ENCODE measurements around the gene SLC31A1. TPM values are rescaled to one million over a fixed set of nuclear protein-coding genes. Genes with fewer than 3 reads are reported as not detected.

SLC31A1 gene
- total RNA-seq, 4 donors from 2014 or later = 8.3 to 10.8 (median 8.9) TPM

GRCh38 chr9:113238859-113239232 lies 17.5 kb downstream of the SLC31A1 start:
- Histone ChIP-seq H3K27ac (replicated peaks in 1 of 4) (no peak overlapping the region), H3K36me3 (no peaks in the 10 kb centered on the region), H3K4me3 (no peak overlapping the region), H3K9me3 (no peaks in the 10 kb centered on the region), H3K4me1 (peaks cover 0 to 16% (median 1%) of the 10 kb centered on the region in 4 donors), H3K27me3 (no peaks in the 10 kb centered on the region)
- WGBS = 72% methylated on average over 4 of the region's 4 CpGs
- DNase-seq (ENCODE audit: extremely low spot score) = no peak
- intact Hi-C loops (cut with DNase I) = no loop called here
- no peak for TF ChIP-seq POLR2AphosphoS5 (IDR thresholded peaks at IDR 0.05)
- TF ChIP-seq, protein P1, sequence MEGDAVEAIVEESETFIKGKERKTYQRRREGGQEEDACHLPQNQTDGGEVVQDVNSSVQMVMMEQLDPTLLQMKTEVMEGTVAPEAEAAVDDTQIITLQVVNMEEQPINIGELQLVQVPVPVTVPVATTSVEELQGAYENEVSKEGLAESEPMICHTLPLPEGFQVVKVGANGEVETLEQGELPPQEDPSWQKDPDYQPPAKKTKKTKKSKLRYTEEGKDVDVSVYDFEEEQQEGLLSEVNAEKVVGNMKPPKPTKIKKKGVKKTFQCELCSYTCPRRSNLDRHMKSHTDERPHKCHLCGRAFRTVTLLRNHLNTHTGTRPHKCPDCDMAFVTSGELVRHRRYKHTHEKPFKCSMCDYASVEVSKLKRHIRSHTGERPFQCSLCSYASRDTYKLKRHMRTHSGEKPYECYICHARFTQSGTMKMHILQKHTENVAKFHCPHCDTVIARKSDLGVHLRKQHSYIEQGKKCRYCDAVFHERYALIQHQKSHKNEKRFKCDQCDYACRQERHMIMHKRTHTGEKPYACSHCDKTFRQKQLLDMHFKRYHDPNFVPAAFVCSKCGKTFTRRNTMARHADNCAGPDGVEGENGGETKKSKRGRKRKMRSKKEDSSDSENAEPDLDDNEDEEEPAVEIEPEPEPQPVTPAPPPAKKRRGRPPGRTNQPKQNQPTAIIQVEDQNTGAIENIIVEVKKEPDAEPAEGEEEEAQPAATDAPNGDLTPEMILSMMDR (IDR thresholded peaks at IDR 0.05) = no peak
- TF ChIP-seq POLR2A (IDR thresholded peaks at IDR 0.05; ENCODE audit: low read depth) = no peak
- no peak for TF ChIP-seq EP300 (IDR thresholded peaks at IDR 0.05)

DNA sequence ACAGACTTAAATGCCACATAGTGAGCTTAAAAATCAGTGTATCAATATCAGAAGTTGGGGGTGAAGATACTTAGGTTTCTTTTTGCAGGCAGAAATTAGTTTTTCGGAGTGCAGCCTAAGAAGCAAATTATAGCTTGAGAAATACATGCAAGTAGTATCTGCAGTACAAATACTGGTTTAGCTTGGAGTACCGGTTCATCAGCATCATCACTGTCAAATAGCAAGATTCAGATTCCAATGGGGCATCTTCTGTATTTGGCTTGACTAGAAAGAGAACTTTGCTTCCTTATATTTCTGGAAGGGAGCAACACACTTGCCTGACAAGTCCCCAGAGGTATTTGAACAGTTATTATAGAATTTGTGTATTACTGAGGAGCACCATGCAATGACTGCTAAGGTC lies 19.8 kb downstream of the SLC31A1 start:
- intact Hi-C loops (cut with DNase I) = no loop called here
- Histone ChIP-seq H3K4me3 (no peak overlapping the region), H3K27ac (replicated peaks in 1 of 4) (no peak overlapping the region), H3K9me3 (no peaks in the 10 kb centered on the region), H3K27me3 (no peaks in the 10 kb centered on the region), H3K36me3 (no peaks in the 10 kb centered on the region), H3K4me1 (peaks cover 0 to 16% (median 0%) of the 10 kb centered on the region in 4 donors)
- TF ChIP-seq POLR2A (IDR thresholded peaks at IDR 0.05; ENCODE audit: low read depth) (no peak), EP300 (IDR thresholded peaks at IDR 0.05) (no peak), POLR2AphosphoS5 (IDR thresholded peaks at IDR 0.05) (no peak)
- TF ChIP-seq, protein P1 (IDR thresholded peaks at IDR 0.05) = no peak
- WGBS = 98% methylated on average over 2 of the region's 2 CpGs
- no peak for DNase-seq (ENCODE audit: extremely low spot score)

- Histone ChIP-seq H3K36me3 (no peaks in the 10 kb centered on the region), H3K27me3 (no peaks in the 10 kb centered on the region), H3K4me3 (no peak overlapping the region), H3K4me1 (peaks cover 0 to 1% (median 0%) of the 10 kb centered on the region in 4 donors), H3K27ac (replicated peaks in 1 of 4) (no peak overlapping the region), H3K9me3 (no peaks in the 10 kb centered on the region)
- intact Hi-C loops (cut with DNase I) = no loop called here
- TF ChIP-seq POLR2AphosphoS5 (IDR thresholded peaks at IDR 0.05) (no peak), POLR2A (IDR thresholded peaks at IDR 0.05; ENCODE audit: low read depth) (no peak), EP300 (IDR thresholded peaks at IDR 0.05) (no peak)
- TF ChIP-seq, protein P1 (IDR thresholded peaks at IDR 0.05) = no peak
- DNase-seq (ENCODE audit: extremely low spot score) = no peak
- 94% methylated on average over 2 of the region's 2 CpGs for WGBS
These were observed 23.2 kb downstream of the SLC31A1 start for GRCh38 chr9:113244556-113244955.

- no peaks in the 10 kb centered on the region for H3K4me1 ChIP-seq
- H3K36me3 ChIP-seq = no peaks in the 10 kb centered on the region
- no peaks in the 10 kb centered on the region for H3K9me3 ChIP-seq
- no peak overlapping the region for H3K4me3 ChIP-seq
- DNase-seq (ENCODE audit: extremely low spot score) = no peak
- no peak overlapping the region for H3K27ac ChIP-seq (replicated peaks in 1 of 4)
- no peaks in the 10 kb centered on the region for H3K27me3 ChIP-seq
- no peak for TF ChIP-seq POLR2AphosphoS5 (IDR thresholded peaks at IDR 0.05)
- TF ChIP-seq, protein P1 (IDR thresholded peaks at IDR 0.05) = no peak
- no peak for TF ChIP-seq POLR2A (IDR thresholded peaks at IDR 0.05; ENCODE audit: low read depth)
- TF ChIP-seq EP300 (IDR thresholded peaks at IDR 0.05) = no peak
- intact Hi-C loops (cut with DNase I) = no loop called here
- 96% methylated on average over 4 of the region's 4 CpGs for WGBS
These were observed 24.6 kb downstream of the SLC31A1 start for GRCh38 chr9:113245894-113246293.

DNA sequence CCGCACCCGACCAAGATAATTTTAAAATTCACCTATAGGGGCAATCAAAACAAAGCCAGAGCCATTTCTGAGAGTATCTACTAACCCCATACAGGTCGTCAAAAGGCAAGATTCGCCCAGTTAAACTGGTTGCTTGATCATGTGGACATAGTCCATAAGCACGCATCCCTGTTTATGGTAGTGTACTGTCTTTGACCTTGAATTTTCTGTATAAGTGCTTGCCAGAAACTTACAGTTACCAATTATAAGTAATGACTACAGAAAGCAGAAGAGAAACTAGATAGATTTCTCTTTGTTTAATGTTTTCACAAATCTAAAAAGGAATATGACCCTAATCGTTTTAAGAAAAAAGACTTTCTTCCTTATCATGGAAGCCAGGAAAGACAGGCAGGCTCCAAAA lies 25.6 kb downstream of the SLC31A1 start:
- 91% methylated on average over 6 of the region's 6 CpGs for WGBS
- no peaks in the 10 kb centered on the region for H3K4me1 ChIP-seq
- no peaks in the 10 kb centered on the region for H3K36me3 ChIP-seq
- no peak overlapping the region for H3K27ac ChIP-seq (replicated peaks in 1 of 4)
- no peaks in the 10 kb centered on the region for H3K9me3 ChIP-seq
- no peak overlapping the region for H3K4me3 ChIP-seq
- no peaks in the 10 kb centered on the region for H3K27me3 ChIP-seq
- intact Hi-C loops (cut with DNase I) = no loop called here
- DNase-seq (ENCODE audit: extremely low spot score) = no peak
- TF ChIP-seq, protein P1 (IDR thresholded peaks at IDR 0.05) = no peak
- TF ChIP-seq POLR2A (IDR thresholded peaks at IDR 0.05; ENCODE audit: low read depth) (no peak), EP300 (IDR thresholded peaks at IDR 0.05) (no peak), POLR2AphosphoS5 (IDR thresholded peaks at IDR 0.05) (no peak)

Measured in esophagus muscularis mucosa (tissue), 4 donors.